Activated CD4-positive, CD25-positive, alpha-beta regulatory T cell treated with anti-CD3 and anti-CD28 coated beads, Interleukin-2, amount 50 U/mL, for 72 hours (primary cell): ENCODE measurements around the gene FOXL2.

ENCODE experiments used
- DNase-seq: peaks from one replicate; pipeline ENCODE4 v3.0.0; 2021

The FOXL2 gene

GRCh38 chr3:138944929-138945708 lies 1.8 kb downstream of the FOXL2 start:
- DNase-seq: no peak

GRCh38 chr3:138944654-138944928 lies 2.3 kb downstream of the FOXL2 start:
- no peak for DNase-seq

DNA sequence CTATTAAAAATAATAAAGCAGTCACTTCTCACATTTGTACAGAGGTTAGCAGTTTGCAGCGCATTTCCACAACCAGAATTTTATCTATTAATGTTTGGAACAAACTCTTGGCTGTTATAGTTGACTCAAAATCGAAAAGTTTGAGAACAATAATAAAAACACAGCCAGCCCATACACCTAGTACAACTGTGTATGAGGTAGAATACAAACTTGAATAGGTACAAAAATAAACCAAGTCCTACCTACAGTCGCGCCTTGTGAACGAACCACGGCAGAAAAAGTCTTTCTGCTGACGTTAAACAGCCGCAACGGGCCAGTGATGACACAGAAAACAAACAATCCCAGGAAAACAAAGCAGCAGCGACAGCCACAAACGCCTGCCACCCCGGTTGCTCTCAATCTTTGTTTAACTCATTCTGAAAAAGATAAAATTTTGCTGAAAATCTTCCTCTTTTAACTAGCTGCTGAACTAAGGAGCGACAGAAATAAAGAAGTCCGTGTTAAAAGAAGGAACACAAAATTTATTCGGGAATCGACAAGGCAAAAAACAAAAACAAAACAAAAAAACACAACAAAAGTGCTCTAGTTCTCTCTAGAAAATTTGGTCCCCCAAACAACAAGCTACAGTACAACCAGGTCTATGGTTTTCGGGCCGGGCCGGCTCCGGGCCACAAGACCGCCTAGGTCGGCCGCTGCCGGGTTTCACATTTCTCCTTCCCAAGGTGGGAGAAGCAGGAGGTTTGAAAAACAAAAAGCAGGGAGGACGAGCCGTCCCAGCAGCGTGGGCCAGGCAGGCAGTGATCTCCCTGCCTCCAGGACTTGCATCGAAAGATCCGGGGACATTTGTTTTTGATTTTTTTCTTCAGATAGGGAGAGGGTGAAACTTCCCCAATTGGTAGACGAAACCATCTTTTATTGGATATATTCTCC lies 2.9 kb downstream of the FOXL2 start:
- DNase-seq: no peak

- DNase-seq: no peak
These were observed 3.9 kb downstream of the FOXL2 start for GRCh38 chr3:138942861-138943623.

DNA sequence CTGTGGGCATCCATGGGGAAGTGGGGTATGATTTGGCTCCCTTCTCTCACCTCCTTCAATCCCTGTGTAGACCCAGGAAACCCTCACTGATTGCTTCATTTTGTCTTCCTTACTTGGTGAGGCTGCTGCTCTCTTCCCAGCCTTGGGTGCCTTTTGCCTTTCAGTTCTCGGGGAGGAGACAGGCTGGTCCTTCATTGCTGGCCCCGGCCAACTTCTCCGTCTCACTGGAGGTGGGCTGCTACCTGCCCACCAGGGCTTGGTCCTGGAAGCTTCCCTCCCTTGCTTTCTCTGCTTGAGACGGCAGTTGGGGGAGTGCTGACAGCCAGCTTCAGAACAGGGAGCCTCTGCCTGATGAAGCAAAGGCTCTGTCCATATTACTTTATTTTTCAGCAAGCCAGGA lies 4.7 kb downstream of the FOXL2 start:
- DNase-seq: no peak

- no peak for DNase-seq
These were observed 5.6 kb downstream of the FOXL2 start for GRCh38 chr3:138941259-138941885.

- DNase-seq: no peak
These were observed 6.5 kb downstream of the FOXL2 start for GRCh38 chr3:138940446-138940845.

GRCh38 chr3:138939561-138940241 lies 7.2 kb downstream of the FOXL2 start:
- no peak for DNase-seq

- no peak for DNase-seq
These were observed 7.9 kb downstream of the FOXL2 start for GRCh38 chr3:138938877-138939560.

- DNase-seq: no peak
These were observed 8.7 kb downstream of the FOXL2 start for GRCh38 chr3:138938056-138938876.

- DNase-seq: no peak
These were observed 9.3 kb downstream of the FOXL2 start for GRCh38 chr3:138937690-138938055.

DNA sequence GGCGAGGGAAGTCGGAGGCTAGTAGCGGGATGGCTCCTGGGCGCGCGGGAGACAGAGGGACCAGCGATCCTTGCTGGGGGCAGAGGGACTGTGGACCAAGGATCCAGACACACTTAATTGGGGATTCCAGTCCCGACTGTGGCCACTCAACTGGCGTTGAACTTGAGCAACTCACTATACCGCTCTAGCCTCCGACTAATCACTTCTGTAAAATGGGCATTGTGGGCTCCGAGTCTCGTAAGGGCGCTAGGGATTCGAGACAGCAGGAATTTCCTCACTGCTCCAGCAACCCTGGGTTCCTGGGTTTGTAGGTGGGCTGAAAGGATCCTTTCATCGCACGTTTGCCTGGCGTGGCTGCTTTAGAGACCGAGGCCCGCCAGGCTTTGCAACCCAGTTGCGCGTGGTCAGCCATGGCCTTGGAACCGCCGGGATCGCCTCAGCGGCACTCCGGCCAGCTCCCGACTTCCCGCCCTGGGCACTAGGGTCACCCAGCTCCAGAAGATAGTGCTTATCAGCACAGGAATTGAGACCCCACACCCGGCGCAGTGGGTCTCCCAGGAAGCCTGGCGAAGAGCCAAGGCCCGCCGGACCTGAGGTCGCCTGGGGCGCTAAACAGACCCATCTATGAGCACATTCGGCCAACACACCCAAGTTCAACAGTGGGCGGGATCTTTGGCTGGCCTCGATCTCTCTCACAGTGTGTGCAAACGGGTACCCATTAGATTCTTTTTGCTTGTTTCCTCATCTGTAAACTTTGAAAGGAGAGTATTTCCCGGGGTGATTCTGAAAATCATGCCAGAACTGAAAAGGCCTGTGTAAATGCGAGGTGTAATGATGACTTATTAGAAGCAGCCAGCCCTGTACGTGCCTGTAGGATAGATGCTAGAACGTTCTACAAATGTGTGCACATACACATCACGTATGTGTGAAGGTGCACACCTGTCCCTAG lies 9.9 kb downstream of the FOXL2 start:
- DNase-seq: no peak

- peak; percentile 81 for DNase-seq
These were observed 10.8 kb downstream of the FOXL2 start for GRCh38 chr3:138935863-138936740.

- DNase-seq: no peak
These were observed 11.5 kb downstream of the FOXL2 start for GRCh38 chr3:138935505-138935862.

GRCh38 chr3:138933981-138934691 lies 12.8 kb downstream of the FOXL2 start:
- DNase-seq: no peak

DNA sequence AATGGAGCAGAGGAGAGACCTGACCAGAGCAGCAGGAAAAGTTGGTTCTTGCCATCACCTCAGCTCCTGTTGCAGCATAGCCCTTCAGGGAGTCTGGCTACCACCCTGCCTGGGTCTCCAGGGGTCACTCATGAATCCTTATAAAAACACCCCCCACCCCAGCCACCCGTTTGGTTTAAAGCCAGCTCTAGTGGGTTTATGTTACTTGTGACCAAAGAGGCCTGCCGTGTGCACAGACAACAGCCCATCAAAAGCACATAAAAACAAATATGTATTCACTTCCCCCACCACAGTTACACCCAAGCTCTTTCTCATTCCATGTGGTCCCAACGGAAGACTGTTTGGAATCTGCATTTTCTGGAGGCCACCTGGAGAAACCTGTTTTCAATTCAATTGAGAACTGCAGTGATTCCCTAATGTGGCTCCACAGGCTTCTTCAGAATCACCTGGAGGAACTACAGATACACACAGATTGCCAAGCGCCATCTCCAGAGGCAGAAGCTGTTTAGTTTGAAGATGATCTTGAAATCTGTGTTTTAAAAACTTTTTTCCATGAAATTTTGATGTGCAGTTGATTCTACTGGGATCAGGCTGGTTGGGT lies 13.8 kb downstream of the FOXL2 start:
- no peak for DNase-seq

- no peak for DNase-seq
These were observed 18.1 kb downstream of the FOXL2 start for GRCh38 chr3:138928727-138929372.
